Left ventricle myocardium superior (tissue), 1 donor: ENCODE measurements around the gene NLN. TPM values are rescaled to one million over a fixed set of nuclear protein-coding genes. Genes with fewer than 3 reads are reported as not detected.
"Not testable (repeated sequence)": the region's sequence is repeated elsewhere in the genome, so short reads cannot be mapped to it uniquely, and the experiment has no call there.

Experiments
- ATAC-seq: fragments of 200-7000 bp; cut with Tn5 transposase; one replicate; pipeline ENCODE4 v1.9.1; 2020; ENCODE audit warnings: mild to moderate bottlenecking, moderate library complexity
- DNase-seq: peaks from one replicate; pipeline ENCODE4 v3.0.0-alpha.2; 2020
- intact Hi-C: fragments of 100-400 bp; cut with micrococcal nuclease; formaldehyde crosslinking; loops from one replicate; pipeline ENCODE4 v1.11.0; 2022
- total RNA-seq: library from RNA; stranded (reverse); fragmentation: NEBNext Ultra II Directional; extraction: Animal tissue kit (Norgen Biotek cat#: 25700); gene quantifications from one replicate; pipeline ENCODE4 v1.2.1, GENCODE V29; 2021
- donor health status: DM: no; HTN: yes; CAD: no; lungs with severe emphysema.

Gene NLN
- total RNA-seq, 1 donor from 2014 or later: 14.1 TPM

DNA sequence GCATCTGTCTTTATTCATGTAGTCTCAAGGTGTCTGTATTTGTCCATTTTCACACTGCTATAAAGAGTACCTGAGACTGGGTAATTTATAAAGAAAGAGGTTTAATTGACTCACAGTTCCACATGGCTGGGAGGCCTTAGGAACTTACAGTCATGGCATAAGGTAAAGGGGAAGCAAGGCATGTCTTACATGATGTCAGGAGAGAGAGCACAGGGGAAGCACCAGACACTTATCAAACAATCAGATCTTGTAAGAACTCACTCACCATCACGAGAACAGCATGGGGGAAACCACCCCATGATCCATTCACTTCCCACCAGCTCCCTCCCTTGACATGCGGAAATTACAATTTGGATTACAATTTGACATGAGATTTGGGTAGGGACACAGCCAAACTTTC lies 44.2 kb downstream of the NLN start:
- ATAC-seq: no peak
- no peak for DNase-seq
- intact Hi-C loops: no loop called here

- intact Hi-C loops: no loop called here
- ATAC-seq: no peak
These were observed 44.8 kb downstream of the NLN start for GRCh38 chr5:65766781-65767180.

DNA sequence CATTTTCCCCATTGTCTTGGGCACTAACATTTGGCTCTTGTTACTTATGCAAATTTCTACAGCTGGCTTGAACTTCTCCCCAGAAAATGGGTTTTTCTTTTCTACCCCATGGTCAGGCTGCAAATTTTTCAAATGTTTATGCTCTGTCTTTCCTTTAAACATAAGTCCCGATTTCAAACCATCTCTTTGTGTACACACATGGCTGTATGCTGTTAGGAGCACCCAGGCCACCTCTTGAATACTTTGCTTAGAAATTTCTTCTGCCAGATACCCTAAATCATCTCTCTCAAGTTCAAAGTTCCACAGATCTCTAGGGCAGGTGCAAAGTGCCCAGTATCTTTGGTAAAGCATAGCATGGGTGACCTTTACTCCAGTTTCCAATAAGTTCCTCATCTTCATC lies 45.6 kb downstream of the NLN start:
- no peak for DNase-seq
- no peak for ATAC-seq
- intact Hi-C loops: no loop called here

More at GRCh38 chr5:65766781-65767180, 44.8 kb downstream of the NLN start:
- no peak for DNase-seq

GRCh38 chr5:65768723-65769346 lies 46.8 kb downstream of the NLN start:
- DNase-seq (no peak), ATAC-seq (no peak)
- intact Hi-C loops: no loop called here

- intact Hi-C loops: no loop called here
- no peak for DNase-seq
- ATAC-seq: no peak
These were observed 47.5 kb downstream of the NLN start for GRCh38 chr5:65769539-65769938.

DNA sequence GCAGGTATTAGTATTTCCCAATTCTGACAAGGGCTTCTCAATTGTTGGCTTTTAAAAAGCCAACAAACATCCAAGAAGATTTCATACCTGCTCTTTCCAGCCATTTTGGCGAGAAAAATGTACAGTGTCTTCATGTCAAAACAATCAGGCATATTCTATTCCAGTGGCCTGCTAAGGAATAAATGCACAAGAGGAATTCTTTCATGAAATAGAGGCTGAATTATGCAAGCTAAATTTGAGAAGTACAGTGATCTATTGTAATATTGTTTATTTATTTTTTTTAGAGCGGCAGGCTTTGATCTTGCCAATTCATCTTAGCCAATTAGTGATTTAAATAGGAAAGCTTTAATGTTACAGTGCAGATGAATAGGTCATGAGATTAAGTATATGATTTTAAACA lies 49.3 kb downstream of the NLN start:
- DNase-seq (no peak), ATAC-seq (no peak)
- intact Hi-C loops: no loop called here

DNA sequence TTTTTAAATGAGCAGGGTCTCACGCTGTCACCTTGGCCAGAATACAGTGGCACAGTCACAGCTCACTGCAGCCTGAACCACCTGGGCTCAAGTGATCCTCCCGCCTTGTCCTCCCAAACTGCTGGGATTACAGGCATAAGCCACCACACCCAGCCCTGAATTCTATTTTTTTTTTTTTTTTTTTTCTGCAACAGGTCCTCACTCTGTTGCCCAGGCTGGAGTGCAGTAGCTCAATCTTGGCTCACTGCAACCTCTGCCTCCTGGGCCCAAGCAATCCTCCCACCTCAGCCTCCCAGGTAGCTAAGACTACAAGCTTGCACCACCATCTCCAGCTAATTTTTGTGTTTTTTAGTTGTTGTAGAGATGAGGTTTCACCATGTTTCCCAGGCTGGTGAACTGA lies 51.0 kb downstream of the NLN start:
- intact Hi-C loops, ATAC-seq, DNase-seq: not testable (repeated sequence)

GRCh38 chr5:65774346-65774745 lies 52.3 kb downstream of the NLN start:
- no peak for ATAC-seq
- DNase-seq: no peak
- intact Hi-C loops: no loop called here

- ATAC-seq: no peak
- no peak for DNase-seq
- intact Hi-C loops: no loop called here
These were observed 53.5 kb downstream of the NLN start for GRCh38 chr5:65775476-65775875.

DNA sequence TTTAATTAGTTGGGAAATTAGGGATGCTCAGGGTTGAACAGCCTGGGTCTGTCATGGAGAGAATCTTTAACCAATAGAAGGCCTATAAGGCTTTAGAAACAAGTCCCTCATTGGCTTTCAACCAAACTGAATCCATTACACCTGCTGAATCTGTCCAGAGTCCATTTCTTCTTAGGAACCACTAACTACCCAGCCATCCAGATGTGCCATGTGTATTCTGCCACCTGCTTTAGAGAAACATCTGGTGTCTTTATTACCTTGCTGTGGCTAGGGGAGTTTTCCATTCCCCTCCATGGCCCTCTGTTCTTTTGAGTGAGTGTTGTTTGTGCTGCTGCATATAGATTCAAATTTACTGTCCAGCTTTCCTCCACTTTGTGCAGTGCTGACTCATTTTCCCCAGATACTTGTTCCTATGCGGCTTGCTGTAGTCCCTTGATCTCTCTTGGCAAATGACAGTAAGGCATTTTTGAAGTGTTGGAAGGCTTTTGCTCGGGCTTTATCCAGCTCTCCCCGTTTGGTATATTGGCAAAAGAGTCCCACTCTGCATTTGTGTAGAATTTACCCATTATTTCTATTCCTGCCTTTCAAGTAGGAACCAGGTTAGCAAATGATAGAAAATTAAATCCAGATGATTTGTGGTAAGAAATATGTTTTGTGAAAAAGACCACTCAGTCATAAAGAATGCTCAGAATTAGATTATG lies 54.6 kb downstream of the NLN start:
- ATAC-seq: no peak
- no peak for DNase-seq
- intact Hi-C loops: no loop called here

GRCh38 chr5:65778126-65778525 lies 56.1 kb downstream of the NLN start:
- intact Hi-C loops: no loop called here
- ATAC-seq: no peak
- DNase-seq: no peak

GRCh38 chr5:65779643-65780042 lies 57.6 kb downstream of the NLN start:
- DNase-seq (no peak), ATAC-seq (no peak)
- intact Hi-C loops: no loop called here

DNA sequence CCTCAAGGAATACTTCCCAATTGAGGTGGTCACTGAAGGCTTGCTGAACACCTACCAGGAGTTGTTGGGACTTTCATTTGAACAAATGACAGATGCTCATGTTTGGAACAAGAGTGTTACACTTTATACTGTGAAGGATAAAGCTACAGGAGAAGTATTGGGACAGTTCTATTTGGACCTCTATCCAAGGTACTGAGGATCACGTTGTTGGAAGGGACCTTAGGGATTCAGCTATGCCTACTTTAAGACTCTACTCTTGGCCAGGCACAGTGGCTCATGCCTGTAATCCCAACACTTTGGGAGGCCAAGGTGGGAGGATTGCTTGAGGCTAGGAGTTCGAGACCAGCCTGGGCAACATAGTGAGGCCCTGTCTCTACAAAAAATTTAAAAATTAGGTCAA lies 66.3 kb downstream of the NLN start:
- ATAC-seq, intact Hi-C loops, DNase-seq: not testable (repeated sequence)

DNA sequence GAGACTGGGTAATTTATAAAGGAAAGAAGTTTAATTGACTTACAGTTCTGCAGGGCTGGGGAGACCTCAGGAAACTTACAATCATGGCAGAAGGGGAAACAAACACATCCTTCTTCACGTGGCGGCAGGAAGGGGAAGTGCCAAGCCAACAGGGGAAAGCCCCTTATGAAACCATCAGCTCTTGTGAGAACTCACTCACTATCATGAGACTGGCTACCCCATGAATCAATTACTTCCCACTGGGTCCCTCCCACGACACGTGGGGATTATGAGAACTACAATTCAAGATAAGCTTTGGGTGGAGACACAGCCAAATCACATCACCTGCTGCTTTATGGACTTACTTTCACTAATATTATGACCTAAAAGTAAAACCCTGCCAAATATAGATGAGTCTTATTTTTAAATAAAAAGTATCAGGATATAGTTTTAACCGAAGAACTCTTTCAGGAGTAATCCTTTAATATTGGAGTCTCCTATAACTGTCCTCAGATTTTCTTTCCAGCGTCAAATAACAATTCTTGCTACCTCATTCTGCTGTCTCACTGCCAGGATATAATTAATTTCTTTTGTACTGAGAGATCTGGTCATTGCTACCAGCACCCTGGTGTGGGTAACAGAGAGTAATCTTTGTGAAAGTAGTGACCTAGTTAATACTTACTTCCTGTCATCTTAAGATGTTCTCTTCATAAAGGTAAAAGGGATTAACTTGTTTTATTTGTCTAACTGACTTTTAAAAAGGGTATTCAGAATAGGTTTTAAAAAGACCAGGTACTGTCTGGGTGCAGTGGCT lies 68.6 kb downstream of the NLN start:
- ATAC-seq (no peak), DNase-seq (no peak)
- intact Hi-C loops: no loop called here

DNA sequence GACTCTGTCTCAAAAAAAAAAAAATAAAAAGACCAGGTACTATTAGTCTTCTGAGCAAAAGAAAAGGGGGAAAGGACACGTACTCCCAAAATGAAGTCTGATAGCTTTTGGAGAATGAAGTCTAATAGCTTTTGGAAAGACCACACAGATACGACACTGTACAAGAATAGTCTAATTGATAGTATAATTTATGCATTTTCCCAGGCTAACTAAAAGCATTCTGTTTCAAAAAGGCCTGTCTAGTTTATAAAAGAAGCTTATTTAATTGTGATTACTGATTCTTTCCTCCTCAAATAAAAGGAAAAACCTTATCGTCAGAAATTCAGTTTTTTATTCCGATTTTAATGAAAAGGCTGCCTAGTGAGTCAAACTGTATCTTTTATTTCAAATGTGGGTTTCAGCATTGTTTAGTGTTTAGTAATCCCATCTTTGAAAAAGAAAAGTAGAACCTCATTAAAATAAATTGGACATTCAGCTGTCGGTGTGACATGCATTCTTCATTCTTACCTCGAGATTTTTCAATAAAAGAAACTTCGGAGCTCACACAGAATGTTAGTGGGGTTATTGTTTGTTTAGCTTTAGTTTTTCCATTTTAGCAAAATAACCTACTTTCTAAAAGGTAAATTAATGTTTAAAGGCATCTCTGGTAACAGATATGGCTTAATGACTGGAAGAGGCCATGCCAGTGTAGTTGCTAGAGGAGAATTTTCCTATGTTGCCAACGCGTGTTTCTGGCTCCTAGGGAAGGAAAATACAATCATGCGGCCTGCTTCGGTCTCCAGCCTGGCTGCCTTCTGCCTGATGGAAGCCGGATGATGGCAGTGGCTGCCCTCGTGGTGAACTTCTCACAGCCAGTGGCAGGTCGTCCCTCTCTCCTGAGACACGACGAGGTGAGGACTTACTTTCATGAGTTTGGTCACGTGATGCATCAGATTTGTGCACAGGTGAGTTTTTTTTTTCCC lies 70.0 kb downstream of the NLN start:
- intact Hi-C loops: no loop called here
- DNase-seq: no peak
- ATAC-seq: no peak

- DNase-seq: no peak
- no peak for ATAC-seq
- intact Hi-C loops: no loop called here
These were observed 74.3 kb downstream of the NLN start for GRCh38 chr5:65796269-65796668.

- intact Hi-C loops: no loop called here
- ATAC-seq: no peak
These were observed 74.8 kb downstream of the NLN start for GRCh38 chr5:65796751-65797316.

GRCh38 chr5:65797481-65797880 lies 75.5 kb downstream of the NLN start:
- intact Hi-C loops: no loop called here
- ATAC-seq (no peak), DNase-seq (no peak)

More at GRCh38 chr5:65796751-65797316, 74.8 kb downstream of the NLN start:
- no peak for DNase-seq

DNA sequence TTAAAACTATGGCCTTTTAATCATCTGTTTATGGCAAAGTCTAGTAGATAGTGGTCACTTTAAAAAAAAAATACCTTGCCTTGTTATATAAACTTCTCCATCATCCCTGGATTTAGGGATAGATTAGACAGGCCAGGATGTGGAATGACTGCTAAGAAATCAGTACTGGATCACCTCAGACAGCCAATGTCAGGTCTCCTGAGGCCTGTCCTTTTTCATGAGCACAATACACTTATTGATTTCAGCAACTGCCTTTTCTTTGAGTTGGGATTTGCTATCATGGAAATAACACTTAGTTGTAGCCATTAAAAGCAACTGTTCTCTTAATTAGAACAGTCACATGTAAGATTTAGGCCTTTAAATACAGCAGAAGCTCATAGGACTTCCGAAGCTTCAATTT lies 77.9 kb downstream of the NLN start:
- DNase-seq (no peak), ATAC-seq (no peak)
- intact Hi-C loops: no loop called here
